ENCODE results near the gene PECR.

Gene PECR

DNA sequence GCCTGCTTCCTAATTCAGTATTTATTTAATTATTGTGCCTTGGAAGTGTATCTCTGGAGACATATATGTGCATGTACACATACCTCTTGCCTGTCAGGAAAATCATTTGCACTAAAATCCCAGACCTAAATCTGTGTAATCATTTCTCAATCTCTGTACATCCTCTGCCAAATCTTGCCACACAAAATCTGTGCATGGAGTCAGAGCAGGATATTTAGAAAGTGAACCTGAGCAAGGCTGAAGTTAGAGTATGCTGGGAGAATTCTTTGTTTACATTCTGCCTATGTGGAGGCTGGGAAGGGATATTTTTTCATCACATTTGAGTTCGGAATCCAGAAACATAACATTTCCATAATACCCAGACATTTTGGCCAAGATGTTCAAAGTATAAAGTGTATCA lies 36.9 kb upstream of the PECR start:
- in situ Hi-C loops (cut with MboI; ENCODE audit: low pct_unique_long_range_greater_than_20kb, low sequenced_read_pairs, unreplicated experiment) = no loop called here
- TF ChIP-seq, protein P1, sequence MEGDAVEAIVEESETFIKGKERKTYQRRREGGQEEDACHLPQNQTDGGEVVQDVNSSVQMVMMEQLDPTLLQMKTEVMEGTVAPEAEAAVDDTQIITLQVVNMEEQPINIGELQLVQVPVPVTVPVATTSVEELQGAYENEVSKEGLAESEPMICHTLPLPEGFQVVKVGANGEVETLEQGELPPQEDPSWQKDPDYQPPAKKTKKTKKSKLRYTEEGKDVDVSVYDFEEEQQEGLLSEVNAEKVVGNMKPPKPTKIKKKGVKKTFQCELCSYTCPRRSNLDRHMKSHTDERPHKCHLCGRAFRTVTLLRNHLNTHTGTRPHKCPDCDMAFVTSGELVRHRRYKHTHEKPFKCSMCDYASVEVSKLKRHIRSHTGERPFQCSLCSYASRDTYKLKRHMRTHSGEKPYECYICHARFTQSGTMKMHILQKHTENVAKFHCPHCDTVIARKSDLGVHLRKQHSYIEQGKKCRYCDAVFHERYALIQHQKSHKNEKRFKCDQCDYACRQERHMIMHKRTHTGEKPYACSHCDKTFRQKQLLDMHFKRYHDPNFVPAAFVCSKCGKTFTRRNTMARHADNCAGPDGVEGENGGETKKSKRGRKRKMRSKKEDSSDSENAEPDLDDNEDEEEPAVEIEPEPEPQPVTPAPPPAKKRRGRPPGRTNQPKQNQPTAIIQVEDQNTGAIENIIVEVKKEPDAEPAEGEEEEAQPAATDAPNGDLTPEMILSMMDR (IDR thresholded peaks at IDR 0.05; ENCODE audit: extremely low read depth, insufficient read depth, missing control alignments) = no peak
- no peak for DNase-seq (ENCODE audit: low spot score)

DNA sequence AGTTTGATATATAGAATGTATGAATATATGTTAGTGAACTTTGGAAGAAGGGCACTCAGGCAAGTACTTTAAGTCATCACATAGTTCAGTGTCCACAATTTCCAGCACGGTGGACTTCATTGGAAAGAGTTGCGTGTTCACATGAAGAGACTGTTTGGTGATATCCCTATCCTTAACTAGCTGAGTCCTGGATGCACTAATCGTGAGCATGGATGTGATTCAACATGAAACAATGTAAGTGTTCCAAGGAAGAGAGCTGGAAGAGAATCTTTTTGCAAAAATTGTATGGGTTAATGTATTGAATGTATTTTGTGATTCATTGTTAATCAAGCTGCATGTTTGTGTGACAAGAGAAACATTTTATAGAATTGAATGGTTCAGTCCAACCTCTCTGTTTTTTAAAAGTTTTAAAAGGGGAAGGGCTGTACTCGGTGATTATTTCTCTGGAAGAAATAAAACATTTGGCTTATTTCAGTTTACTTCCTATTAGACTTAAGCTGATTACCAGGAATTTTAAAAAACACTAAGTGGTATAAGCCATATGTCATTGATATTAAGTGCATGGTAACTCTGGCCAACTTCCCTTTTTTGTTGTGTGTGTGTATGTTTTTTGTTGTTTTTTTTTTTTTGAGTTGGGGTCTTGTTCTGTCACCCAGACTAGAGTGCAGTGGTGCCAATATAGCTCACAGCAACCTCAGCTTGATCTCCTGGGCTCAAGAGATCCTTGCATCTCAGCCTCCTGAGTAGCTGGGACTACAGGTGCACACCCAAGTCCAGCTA lies 36.1 kb upstream of the PECR start:
- DNase-seq (ENCODE audit: low spot score) = no peak
- in situ Hi-C loops (cut with MboI; ENCODE audit: low pct_unique_long_range_greater_than_20kb, low sequenced_read_pairs, unreplicated experiment) = no loop called here

DNA sequence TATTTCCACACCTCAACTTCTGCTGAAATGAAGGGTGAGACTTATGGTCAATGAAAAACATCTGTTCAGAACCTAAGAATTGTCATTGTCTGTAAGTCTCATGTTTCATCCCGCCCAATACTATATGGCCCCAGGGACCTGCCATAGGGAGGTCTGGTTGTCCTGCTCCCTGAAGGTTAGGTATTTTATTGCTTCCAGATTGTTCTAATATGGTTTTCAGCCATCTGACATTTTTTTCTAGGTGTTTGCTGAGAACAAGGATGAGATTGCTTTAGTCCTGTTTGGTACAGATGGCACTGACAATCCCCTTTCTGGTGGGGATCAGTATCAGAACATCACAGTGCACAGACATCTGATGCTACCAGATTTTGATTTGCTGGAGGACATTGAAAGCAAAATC lies 34.8 kb upstream of the PECR start:
- TF ChIP-seq, protein P1 (IDR thresholded peaks at IDR 0.05; ENCODE audit: extremely low read depth, insufficient read depth, missing control alignments) = no peak
- in situ Hi-C loops (cut with MboI; ENCODE audit: low pct_unique_long_range_greater_than_20kb, low sequenced_read_pairs, unreplicated experiment) = no loop called here
- DNase-seq (ENCODE audit: low spot score) = no peak

More for the DNA sequence above, 36.1 kb upstream of the PECR start:
- TF ChIP-seq, protein P1 (IDR thresholded peaks at IDR 0.05; ENCODE audit: extremely low read depth, insufficient read depth, missing control alignments) = no peak

DNA sequence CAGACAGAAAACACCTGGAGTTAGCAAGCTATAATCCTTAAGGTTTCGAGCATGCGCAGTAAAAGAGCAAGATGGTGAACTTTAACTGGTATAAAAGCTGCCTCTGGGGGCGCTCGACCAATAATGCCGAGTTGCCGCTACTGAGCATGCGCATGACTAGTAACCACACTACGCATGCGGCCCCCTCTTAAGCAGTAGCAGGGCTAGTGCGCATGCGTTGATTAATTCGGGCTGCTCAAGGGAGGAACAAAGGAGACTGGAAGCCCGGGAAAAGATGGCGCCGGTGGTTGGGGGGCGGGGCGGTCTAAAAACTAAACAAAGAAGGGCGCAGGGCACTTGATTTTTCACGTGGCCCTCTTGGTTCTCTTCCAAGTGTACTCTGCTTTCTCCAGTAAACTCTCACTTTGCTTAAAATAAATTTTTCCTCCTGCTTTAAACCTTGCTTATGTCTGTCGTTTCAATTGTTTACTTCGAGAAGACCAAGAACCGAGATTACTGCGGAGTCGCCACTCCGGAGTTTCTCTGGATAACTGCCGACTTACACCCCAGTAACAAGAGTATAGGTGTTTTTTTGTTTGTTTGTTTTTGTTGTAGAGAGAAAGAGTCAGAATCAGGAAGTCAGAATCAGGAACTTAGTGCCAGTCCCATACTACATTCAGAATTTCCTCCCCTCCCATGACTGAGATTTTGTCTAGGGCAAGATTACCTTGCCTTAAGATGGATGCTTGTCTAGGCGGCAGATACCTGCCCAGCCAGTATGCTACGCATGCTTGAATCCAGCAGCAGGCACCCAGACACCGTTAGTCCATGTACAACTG lies 33.3 kb upstream of the PECR start:
- in situ Hi-C loops (cut with MboI; ENCODE audit: low pct_unique_long_range_greater_than_20kb, low sequenced_read_pairs, unreplicated experiment) = no loop called here

DNA sequence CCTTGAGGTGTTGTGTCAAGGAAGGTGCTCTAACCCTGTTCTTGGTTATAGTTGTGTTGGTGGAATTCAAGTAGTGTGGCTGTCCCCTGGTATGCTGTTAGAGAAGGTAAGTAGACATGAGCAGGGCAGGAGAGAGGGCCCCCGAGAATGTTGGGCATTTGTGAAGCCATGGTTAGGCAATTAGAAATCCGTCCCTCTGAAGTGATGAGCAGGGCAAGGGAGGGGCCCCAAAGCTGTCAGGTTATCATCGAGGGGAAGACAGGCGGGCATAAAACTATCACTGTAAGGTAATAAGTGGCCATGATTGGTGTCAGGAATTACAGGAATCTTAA lies 32.7 kb upstream of the PECR start:
- DNase-seq (ENCODE audit: low spot score) = no peak
- in situ Hi-C loops (cut with MboI; ENCODE audit: low pct_unique_long_range_greater_than_20kb, low sequenced_read_pairs, unreplicated experiment) = no loop called here
- TF ChIP-seq, protein P1 (IDR thresholded peaks at IDR 0.05; ENCODE audit: extremely low read depth, insufficient read depth, missing control alignments) = no peak

More for the DNA sequence above, 33.3 kb upstream of the PECR start:
- DNase-seq (ENCODE audit: low spot score) = peak; percentile 83
- TF ChIP-seq, protein P1 (IDR thresholded peaks at IDR 0.05; ENCODE audit: extremely low read depth, insufficient read depth, missing control alignments) = peak; percentile 81

DNA sequence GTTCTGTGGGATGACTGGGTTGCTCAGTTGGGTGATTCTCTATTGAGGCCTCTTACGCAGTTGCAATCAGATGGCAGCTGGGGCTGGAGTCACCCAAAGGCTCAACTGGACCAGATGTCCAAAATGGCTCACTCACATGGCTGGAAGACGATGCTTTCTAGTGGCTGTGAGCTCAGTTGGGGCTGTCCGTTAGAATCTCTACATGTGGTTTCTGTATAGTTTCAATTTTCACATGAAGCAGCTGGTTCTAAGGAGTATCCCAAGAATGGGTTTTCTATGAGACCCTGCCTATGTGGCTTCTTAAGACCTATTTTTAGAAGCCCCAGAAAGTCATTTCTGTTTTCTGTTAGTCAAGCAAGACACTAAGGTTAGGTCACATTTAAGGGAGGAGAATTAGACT lies 32.0 kb upstream of the PECR start:
- TF ChIP-seq, protein P1 (IDR thresholded peaks at IDR 0.05; ENCODE audit: extremely low read depth, insufficient read depth, missing control alignments) = no peak
- in situ Hi-C loops (cut with MboI; ENCODE audit: low pct_unique_long_range_greater_than_20kb, low sequenced_read_pairs, unreplicated experiment) = no loop called here

More for the DNA sequence above, 32.0 kb upstream of the PECR start:
- peak; percentile 41 for DNase-seq (ENCODE audit: low spot score)
